M059J (cell line): ENCODE measurements around the gene MPZL3. TPM values are rescaled to one million over a fixed set of nuclear protein-coding genes. Genes with fewer than 3 reads are reported as not detected.
"Not testable (repeated sequence)": the region's sequence is repeated elsewhere in the genome, so short reads cannot be mapped to it uniquely, and the experiment has no call there.

Experiments used
- DNase-seq: peaks from one replicate; pipeline ENCODE4 v3.0.0-alpha.2; 2012; ENCODE audit warnings: low read depth
- total RNA-seq: library from RNA; depleted of rRNA; stranded (reverse); fragments of >200 nt; shearing (Covaris generic); gene quantifications from 2 replicates; pipeline ENCODE4 v1.2.3, GENCODE V29; 2014; rRNA removed

MPZL3 gene
- total RNA-seq, 1 experiment from 2014 or later, result 8.7 TPM

DNA sequence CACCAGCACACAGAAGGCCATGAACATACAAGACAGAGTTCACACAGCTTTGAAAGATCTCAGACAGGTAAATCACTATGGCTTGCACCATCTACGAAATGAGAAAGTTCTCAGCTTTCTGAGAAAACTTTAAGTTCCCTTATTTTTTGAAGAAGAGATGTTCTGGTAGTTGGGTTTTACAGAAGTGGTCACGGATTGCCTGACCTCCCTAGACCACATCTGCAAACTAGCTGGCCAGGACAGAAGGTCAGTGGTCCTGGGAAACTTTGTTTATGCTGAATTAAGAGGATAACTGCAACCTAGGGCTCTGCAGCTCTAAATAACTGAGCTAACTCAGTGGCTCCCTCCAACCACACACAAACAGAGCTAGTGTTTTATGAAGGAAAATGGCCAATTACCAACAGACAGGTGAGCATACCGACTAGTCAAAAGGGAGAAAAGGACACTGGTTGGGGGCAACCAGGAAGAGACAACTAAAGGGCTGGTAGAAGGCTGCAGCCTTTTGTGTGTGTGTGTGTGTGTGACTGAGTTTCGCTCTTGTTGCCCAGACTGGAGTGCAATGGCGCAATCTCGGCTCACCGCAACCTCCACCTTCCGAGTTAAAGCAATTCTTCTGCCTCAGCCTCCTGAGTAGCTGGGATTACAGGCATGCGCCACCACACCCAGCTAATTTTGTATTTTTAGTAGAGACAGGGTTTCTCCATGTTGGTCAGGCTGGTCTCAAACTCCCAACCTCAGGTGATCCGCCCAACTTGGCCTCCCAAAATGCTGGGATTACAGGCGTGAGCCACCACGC, 67.2 kb downstream of the MPZL3 start:
- DNase-seq, result no peak

DNA sequence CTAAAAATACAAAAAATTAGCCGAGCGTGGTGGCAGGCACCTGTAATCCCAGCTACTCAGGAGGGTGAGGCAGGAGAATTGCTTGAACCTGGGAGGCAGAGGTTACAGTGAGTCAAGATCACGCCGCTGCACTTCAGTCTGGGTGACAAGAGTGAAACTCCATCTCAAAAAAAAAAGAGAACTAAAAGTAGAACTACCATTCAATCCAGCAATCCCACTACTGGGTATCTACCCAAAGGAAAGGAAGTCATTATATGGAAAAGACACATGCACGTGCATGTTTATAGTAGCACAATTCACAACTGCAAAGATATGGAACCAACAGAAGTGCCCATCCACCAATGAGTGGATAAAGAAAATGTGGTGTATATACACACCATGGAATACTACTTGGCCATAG, 68.5 kb downstream of the MPZL3 start:
- DNase-seq, result not testable (repeated sequence)

DNA sequence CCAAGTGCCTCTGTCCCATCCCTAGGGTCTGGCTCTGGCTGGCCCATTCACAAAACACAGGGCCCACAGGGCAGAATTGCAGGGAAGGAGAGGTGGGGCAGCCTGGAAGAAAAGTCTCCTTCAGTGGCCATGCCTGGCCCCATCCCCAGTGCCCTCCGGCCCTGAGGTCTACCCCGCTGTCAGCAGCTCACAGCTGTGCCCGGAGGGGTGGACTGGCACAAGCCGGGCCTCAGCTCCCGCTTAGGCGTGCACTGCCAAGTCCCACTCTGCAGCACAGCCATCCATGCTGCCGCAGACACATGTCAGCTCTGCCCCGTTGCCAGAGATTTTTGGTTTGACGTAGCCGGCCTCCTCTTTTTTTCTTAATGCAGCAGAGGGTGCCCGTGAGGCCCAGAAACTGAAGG, 71.9 kb downstream of the MPZL3 start:
- peak; percentile 30 for DNase-seq

DNA sequence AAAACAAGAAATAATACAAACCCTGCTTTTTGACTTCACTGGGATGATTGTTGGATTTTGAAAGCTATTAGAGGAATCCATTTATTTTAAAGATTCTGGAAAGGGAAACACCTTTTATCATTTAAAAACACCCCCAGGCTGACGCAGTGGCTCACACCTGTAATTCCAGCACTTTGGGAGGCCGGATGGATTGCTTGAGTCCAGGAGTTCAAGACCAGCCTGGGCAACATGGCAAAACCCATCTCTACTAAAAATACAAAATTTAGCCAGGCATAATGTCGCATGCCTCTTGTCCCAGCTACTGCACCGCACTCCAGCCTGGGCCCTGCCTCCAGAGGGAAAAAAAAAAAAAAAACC, 75.4 kb downstream of the MPZL3 start:
- no peak for DNase-seq

Other genes with a start within 250 kb of the MPZL3 start
- not detected in 2 replicates for gene TMPRSS4, start 175.3 kb downstream of the MPZL3 start, total RNA-seq
- gene SMIM35, start 165.4 kb downstream of the MPZL3 start, total RNA-seq, result not detected in 2 replicates
- 17.2 and 26.1 TPM in 2 replicates for gene SCN4B, start 99.5 kb downstream of the MPZL3 start, total RNA-seq
- 0.05 and 0.32 TPM in 2 replicates for gene SCN2B, start 75.7 kb downstream of the MPZL3 start, total RNA-seq
- gene JAML, start 27.4 kb downstream of the MPZL3 start, total RNA-seq, result not detected in 2 replicates
- 13.6 and 19.6 TPM in 2 replicates for gene MPZL2, start 11.9 kb upstream of the MPZL3 start, total RNA-seq
- gene CD3E, start 52.4 kb upstream of the MPZL3 start, total RNA-seq, result not detected in 2 replicates
- gene CD3D, start 90.3 kb upstream of the MPZL3 start, total RNA-seq, result not detected in 2 replicates
- gene CD3G, start 92.0 kb upstream of the MPZL3 start, total RNA-seq, result not detected in 2 replicates
- gene UBE4A, start 107.2 kb upstream of the MPZL3 start, total RNA-seq, result 39.5 and 56.5 TPM in 2 replicates
- 112 and 130 TPM in 2 replicates for gene ATP5MG, start 149.2 kb upstream of the MPZL3 start, total RNA-seq
- 26.5 and 40.4 TPM in 2 replicates for gene KMT2A, start 184.1 kb upstream of the MPZL3 start, total RNA-seq